HUES6 (cell line): ENCODE results near the gene NUP214.
"Not testable (repeated sequence)": the region's sequence is repeated elsewhere in the genome, so short reads cannot be mapped to it uniquely, and the experiment has no call there.

Experiments used
- H3K27ac ChIP-seq: 2 replicates; pipeline ENCODE4 v1.7.0; 2013; ENCODE audit warnings: low read depth, mild to moderate bottlenecking, low read length, inconsistent platforms
- H3K27me3 ChIP-seq: 2 replicates; pipeline ENCODE4 v1.6.1; 2013; ENCODE audit warnings: low read length; ENCODE audit not compliant: control insufficient read depth, insufficient read depth
- H3K36me3 ChIP-seq: 2 replicates; pipeline ENCODE4 v1.6.1; 2013; ENCODE audit warnings: low read length; ENCODE audit not compliant: control insufficient read depth, insufficient read depth
- H3K4me1 ChIP-seq: 2 replicates; pipeline ENCODE4 v1.6.1; 2013; ENCODE audit warnings: low read length; ENCODE audit not compliant: control insufficient read depth, insufficient read depth
- H3K4me3 ChIP-seq: 2 replicates; pipeline ENCODE4 v1.5.1; 2013; ENCODE audit warnings: low read depth, low read length
- H3K9ac ChIP-seq: one replicate; pipeline ENCODE4 v1.6.1; 2013; ENCODE audit warnings: mild to moderate bottlenecking, low read length
- H3K9me3 ChIP-seq: 2 replicates; pipeline ENCODE4 v1.6.1; 2013; ENCODE audit warnings: low read depth, low read length; ENCODE audit not compliant: control insufficient read depth, insufficient read depth

NUP214 gene

DNA sequence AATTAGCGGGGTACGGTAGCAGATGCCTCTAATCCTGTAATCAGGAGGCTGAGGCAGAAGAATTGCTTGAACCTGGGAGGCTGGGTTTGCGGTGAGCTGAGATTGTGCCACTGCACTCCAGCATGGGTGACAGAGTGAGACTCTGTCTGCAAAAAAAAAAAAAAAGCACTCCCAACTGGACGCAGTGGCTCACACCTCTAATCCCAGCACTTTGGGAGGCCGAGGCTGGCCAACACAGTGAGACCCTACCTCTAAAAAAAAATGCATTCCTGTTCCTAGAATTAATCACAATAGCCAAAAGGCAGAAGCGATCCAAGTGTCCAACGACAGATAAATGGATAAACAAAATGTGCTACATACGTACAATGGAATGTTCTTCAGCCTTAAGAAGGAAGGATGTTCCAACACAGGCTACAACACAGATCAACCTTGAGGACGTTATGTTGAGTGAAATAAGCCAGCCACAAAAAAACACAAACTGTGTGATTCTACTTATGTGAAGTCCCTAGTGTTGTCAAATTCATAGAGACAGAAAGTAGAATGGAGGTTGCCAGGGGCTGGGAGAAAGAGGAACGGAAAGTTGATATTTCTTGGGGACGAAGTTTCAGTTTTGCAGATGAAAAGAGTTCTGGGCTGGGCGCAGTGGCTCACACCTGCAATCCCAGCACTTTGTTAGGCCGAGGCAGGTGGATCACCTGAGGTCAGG lies 137.1 kb downstream of the NUP214 start:
- Histone ChIP-seq H3K27me3 (no peaks in the 10 kb centered on the region), H3K9me3 (no peaks in the 10 kb centered on the region), H3K4me3 (no peak overlapping the region), H3K9ac (no peak overlapping the region), H3K4me1 (0 out of 2 replicates have a peak, but pooled peaks cover 3% of the 10 kb centered on the region), H3K36me3 (no peaks in the 10 kb centered on the region), H3K27ac (no peak overlapping the region)

DNA sequence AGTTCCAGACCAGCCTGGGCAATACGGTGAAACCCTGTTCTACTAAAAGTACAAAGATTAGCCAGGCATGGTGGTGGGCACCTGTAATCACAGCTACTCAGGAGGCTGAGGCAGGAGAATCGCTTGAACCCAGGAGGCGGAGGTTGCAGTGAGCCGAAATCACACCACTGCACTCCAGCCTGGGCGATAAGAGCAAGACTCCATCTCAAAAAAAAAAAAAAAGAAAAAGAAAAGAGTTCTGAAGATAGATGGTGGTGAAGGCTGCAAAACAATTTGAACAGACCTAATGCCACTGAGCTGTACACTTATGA lies 137.6 kb downstream of the NUP214 start:
- H3K4me3 ChIP-seq, H3K36me3 ChIP-seq, H3K9me3 ChIP-seq, H3K4me1 ChIP-seq, H3K27me3 ChIP-seq, H3K27ac ChIP-seq, H3K9ac ChIP-seq: not testable (repeated sequence)

DNA sequence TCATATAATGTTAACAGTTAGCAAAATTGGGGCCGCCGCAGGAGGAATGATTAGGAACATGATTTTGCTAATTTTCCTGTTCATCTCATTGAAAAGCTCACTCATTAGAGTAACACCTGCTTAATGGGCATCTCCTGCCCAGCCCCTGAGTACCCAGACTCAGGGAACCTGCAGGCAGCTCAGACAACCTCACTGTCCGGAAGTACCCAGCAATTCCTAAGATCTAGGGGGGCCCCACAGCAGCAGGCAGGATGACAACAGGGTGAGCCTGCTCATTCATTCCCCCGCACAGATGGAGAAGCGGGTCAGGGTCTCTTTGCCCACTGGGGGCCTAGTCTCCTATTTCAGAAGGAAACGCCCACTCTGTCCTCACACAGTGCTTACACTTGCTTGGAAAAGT lies 138.3 kb downstream of the NUP214 start:
- H3K27ac ChIP-seq = no peak overlapping the region
- H3K4me3 ChIP-seq = no peak overlapping the region
- H3K4me1 ChIP-seq = 0 out of 2 replicates have a peak, but pooled peaks cover 3% of the 10 kb centered on the region
- H3K27me3 ChIP-seq = no peaks in the 10 kb centered on the region
- H3K9me3 ChIP-seq = no peaks in the 10 kb centered on the region
- no peaks in the 10 kb centered on the region for H3K36me3 ChIP-seq
- no peak overlapping the region for H3K9ac ChIP-seq

GRCh38 chr9:131264231-131264630 lies 138.8 kb downstream of the NUP214 start:
- 0 out of 2 replicates have a peak, but pooled peaks cover 7% of the 10 kb centered on the region for H3K4me1 ChIP-seq
- no peak overlapping the region for H3K9ac ChIP-seq
- no peaks in the 10 kb centered on the region for H3K36me3 ChIP-seq
- no peaks in the 10 kb centered on the region for H3K27me3 ChIP-seq
- no peak overlapping the region for H3K4me3 ChIP-seq
- no peak overlapping the region for H3K27ac ChIP-seq
- no peaks in the 10 kb centered on the region for H3K9me3 ChIP-seq

DNA sequence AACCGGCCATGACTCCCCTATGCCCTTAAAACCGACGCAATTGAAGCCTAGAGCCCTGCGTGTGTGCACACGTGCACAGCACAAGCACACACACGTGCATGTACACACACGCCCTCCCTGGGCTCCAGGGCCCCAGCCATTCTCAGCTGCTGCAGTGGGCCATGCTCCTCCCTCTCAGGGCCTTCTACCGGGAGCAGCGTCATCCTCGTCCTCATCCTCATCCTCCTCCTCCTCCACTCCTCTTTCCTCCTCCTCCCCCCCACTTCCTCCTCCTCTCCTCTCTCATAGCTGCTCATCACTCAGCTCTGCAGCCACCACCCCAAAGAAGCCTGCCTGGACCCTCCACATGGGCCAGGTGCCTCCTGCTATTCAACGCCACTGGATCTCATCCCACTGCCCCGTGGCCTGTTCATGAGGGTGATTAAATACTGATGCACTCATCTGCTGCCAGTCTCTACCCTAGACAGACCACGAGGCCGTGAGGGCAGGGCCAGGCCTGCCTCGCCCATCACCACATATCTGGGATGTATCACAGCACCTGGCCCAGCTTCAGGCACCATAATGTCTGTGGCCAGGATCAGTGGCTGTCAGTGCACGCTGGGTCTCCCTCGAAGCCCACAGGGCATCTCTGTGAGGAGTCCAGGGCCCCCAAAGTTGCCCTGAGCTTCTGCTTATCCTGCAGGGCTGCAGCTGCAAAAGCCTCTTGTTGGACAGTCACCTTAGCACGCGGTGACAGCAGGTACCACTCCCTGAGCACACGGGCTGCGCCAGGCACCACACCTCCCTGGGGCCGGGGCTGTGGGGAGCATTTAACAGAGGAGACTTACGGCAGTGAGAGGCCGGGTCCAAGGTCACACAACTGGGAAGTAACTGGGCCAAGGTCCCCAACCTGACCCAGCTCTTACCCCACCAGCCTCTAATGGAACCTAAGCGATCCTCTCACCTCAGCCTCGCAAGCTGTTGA lies 141.2 kb downstream of the NUP214 start:
- Histone ChIP-seq H3K9ac (no peak overlapping the region), H3K27ac (no peak overlapping the region), H3K36me3 (no peaks in the 10 kb centered on the region), H3K4me1 (peaks cover 13% of the 10 kb centered on the region), H3K4me3 (no peak overlapping the region), H3K27me3 (no peaks in the 10 kb centered on the region), H3K9me3 (no peaks in the 10 kb centered on the region)

GRCh38 chr9:131270171-131271015 lies 145.0 kb downstream of the NUP214 start:
- Histone ChIP-seq H3K36me3 (no peaks in the 10 kb centered on the region), H3K9me3 (no peaks in the 10 kb centered on the region), H3K4me1 (peaks cover 19% of the 10 kb centered on the region), H3K27ac (no peak overlapping the region), H3K27me3 (peaks cover 7% of the 10 kb centered on the region), H3K9ac (no peak overlapping the region), H3K4me3 (no peak overlapping the region)

- not testable (repeated sequence) for H3K4me3 ChIP-seq, H3K9me3 ChIP-seq, H3K27ac ChIP-seq, H3K9ac ChIP-seq, H3K36me3 ChIP-seq
- Histone ChIP-seq H3K4me1 (peaks cover 24% of the 10 kb centered on the region), H3K27me3 (peaks cover 12% of the 10 kb centered on the region)
These were observed 145.6 kb downstream of the NUP214 start for GRCh38 chr9:131271016-131271273.

- Histone ChIP-seq H3K27me3 (peaks cover 18% of the 10 kb centered on the region), H3K36me3 (no peaks in the 10 kb centered on the region), H3K9me3 (no peaks in the 10 kb centered on the region), H3K4me3 (no peak overlapping the region), H3K27ac (no peak overlapping the region), H3K9ac (no peak overlapping the region), H3K4me1 (peaks cover 28% of the 10 kb centered on the region)
These were observed 146.1 kb downstream of the NUP214 start for GRCh38 chr9:131271506-131271931.

GRCh38 chr9:131272212-131272611 lies 146.8 kb downstream of the NUP214 start:
- no peaks in the 10 kb centered on the region for H3K9me3 ChIP-seq
- no peak overlapping the region for H3K27ac ChIP-seq
- H3K9ac ChIP-seq = no peak overlapping the region
- peaks cover 28% of the 10 kb centered on the region for H3K4me1 ChIP-seq
- H3K27me3 ChIP-seq = peaks cover 25% of the 10 kb centered on the region
- H3K36me3 ChIP-seq = no peaks in the 10 kb centered on the region
- H3K4me3 ChIP-seq = no peak overlapping the region

DNA sequence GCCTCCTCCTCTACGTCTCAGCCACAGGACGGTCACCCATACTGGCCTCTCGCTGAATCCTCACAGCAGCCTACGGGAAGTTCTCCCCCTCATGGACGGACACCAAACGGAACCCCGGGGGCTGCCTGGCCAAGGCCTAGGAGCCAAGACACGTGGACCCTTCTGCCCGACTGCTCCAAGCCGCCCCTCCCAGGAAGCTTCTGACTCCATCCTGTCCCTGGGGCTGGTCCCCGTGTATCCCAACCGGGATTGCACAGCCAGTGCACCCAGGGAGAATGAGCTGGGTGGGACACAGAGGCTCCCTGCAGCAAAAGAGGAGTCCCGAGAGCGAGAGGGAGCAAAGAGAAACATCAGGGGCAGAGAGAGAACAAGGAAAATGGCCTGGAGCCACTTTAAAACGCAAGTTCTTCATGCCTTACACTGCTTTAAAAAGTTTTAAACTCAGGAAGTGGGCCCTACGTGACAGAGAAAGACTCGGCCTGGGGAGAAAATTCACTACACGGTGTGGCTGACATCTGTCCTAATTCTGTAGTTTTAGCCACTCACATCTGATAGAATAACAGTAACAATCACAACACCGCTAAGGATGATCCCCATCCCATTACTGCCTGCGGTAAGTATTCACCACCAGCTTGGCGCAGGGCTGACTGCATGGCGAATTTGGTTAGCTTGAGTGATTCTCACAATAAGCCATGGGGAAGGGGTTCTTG lies 147.9 kb downstream of the NUP214 start:
- H3K9me3 ChIP-seq = no peaks in the 10 kb centered on the region
- no peaks in the 10 kb centered on the region for H3K36me3 ChIP-seq
- H3K27ac ChIP-seq = no peak overlapping the region
- H3K4me3 ChIP-seq = no peak overlapping the region
- peaks cover 30% of the 10 kb centered on the region for H3K4me1 ChIP-seq
- H3K9ac ChIP-seq = no peak overlapping the region
- peaks cover 26% of the 10 kb centered on the region for H3K27me3 ChIP-seq
